ENCODE data around the gene ANKRD35. TPM values are rescaled to one million over a fixed set of nuclear protein-coding genes. Genes with fewer than 3 reads are reported as not detected.

Gene ANKRD35
- total and polyA plus RNA-seq, 2 experiments from 2014 or later, result 3.6 to 5.6 TPM

- H3K27me3 Mint-ChIP-seq (ENCODE audit: insufficient read depth, low read depth, poor library complexity), result peaks cover 18% of the 10 kb centered on the region
- Histone ChIP-seq H2AFZ (no peak overlapping the region), H3F3A (replicated peaks; ENCODE audit: low read depth) (no peaks in the 10 kb centered on the region), H3K79me2 (replicated peaks; ENCODE audit: insufficient read depth) (no peaks in the 10 kb centered on the region), H3K36me3 (ENCODE audit: insufficient read depth) (no peaks in the 10 kb centered on the region), H3K4me2 (no peak overlapping the region), H3K4me1 (ENCODE audit: insufficient read depth) (peaks cover 19% of the 10 kb centered on the region), H4K20me1 (replicated peaks; ENCODE audit: insufficient read depth) (no peaks in the 10 kb centered on the region), H3K9me2 (ENCODE audit: insufficient read depth) (no peaks in the 10 kb centered on the region), H3K27ac (ENCODE audit: low read depth) (no peak overlapping the region), H3K27me3 (ENCODE audit: insufficient read depth) (peaks cover 29% of the 10 kb centered on the region), H3K4me3 (no peak overlapping the region)
- no peaks in the 10 kb centered on the region for H3K36me3 Mint-ChIP-seq (ENCODE audit: low read depth)
- no peaks in the 10 kb centered on the region for H3K9me3 Mint-ChIP-seq
- ATAC-seq (no peak), DNase-seq (ENCODE audit: low spot score) (no peak)
- TF ChIP-seq ZNF114 (CRISPR knock-in tag; IDR thresholded peaks at IDR 0.05) (no peak), POLR2AphosphoS5 (IDR thresholded peaks at IDR 0.05; ENCODE audit: low read depth) (no peak), CREB1 (CRISPR knock-in tag; IDR thresholded peaks at IDR 0.05; ENCODE audit: low read depth) (no peak), EZH2phosphoT487 (IDR thresholded peaks at IDR 0.05; ENCODE audit: unreplicated experiment) (no peak), JUNB (IDR thresholded peaks at IDR 0.05; ENCODE audit: unreplicated experiment) (no peak), NANOG (IDR thresholded peaks at IDR 0.05; ENCODE audit: borderline replicate concordance) (no peak), ZNF331 (CRISPR knock-in tag; IDR thresholded peaks at IDR 0.05; ENCODE audit: low read depth) (no peak), STAT1 (IDR thresholded peaks at IDR 0.05; ENCODE audit: unreplicated experiment) (no peak), CTCF (conservative IDR thresholded peaks at IDR 0.05; ENCODE audit: low read depth in 2 of 2) (no peak), ETS1 (IDR thresholded peaks at IDR 0.05) (no peak), EZH2 (IDR thresholded peaks at IDR 0.05; ENCODE audit: low read depth, unreplicated experiment) (no peak), ZNF462 (CRISPR knock-in tag; IDR thresholded peaks at IDR 0.05) (no peak), REST (IDR thresholded peaks at IDR 0.05; ENCODE audit: unreplicated experiment) (no peak)
- no peak overlapping the region for H3K27ac Mint-ChIP-seq
- peak overlapping the region; percentile 84; the same call in 1 of the 3 replicates for H3K4me3 Mint-ChIP-seq
- peaks cover 27% of the 10 kb centered on the region for H3K4me1 Mint-ChIP-seq
Measured at GRCh38 chr1:145884675-145885074, 991 bp downstream of the ANKRD35 start.
